HCT116 (cell line): ENCODE measurements around the gene DHCR7. TPM values are rescaled to one million over a fixed set of nuclear protein-coding genes. Genes with fewer than 3 reads are reported as not detected.

Experiments used
- ATAC-seq: fragments of 200-7000 bp; cut with Tn5 transposase; 2 replicates; pipeline ENCODE4 v1.9.1; 2020; ENCODE audit warnings: mild to moderate bottlenecking, moderate library complexity
- BruUV-seq: library from RNA; stranded (reverse); fragments of 400-500 nt; replicated peaks from 2 replicates; lab custom pipeline; 2021; lab: Mats Ljungman, UMichigan
- CTCF ChIA-PET: fragments of 300-600 bp; sonication (Branson Sonifier 250); formaldehyde crosslinking; loops from one replicate; lab custom pipeline; 2021; ENCODE audit warnings: antibody characterized with exemption; lab: Charles Lee
- POLR2A ChIA-PET: fragments of 300-600, 350-600 bp; sonication (Branson Sonifier 250); formaldehyde crosslinking; loops from one replicate; lab custom pipeline; 2021; ENCODE audit warnings: antibody characterized with exemption; lab: Charles Lee
- RAD21 ChIA-PET, 2 experiments: fragments of 300-600 bp; sonication (Branson Sonifier 250); formaldehyde crosslinking; loops; one replicate each; lab custom pipeline; 2023; ENCODE audit warnings: low total read pairs in 2 of 2; ENCODE audit not compliant: uncharacterized antibody in 2 of 2, unreplicated experiment in 2 of 2, low non-redundant PET in 1 of 2; lab: Charles Lee
- DNase-seq: peaks from one replicate; pipeline ENCODE4 v3.0.0-alpha.2; 2010; ENCODE audit warnings: low read depth, low spot score
- H2AFZ ChIP-seq: fragments of 200-600 bp; shearing (Covaris generic), sonication (generic); 2 replicates; pipeline ENCODE4 v1.6.1; 2017; ENCODE audit warnings: low read depth, mixed run types, mixed read lengths, antibody characterized with exemption, low read length; ENCODE audit not compliant: poor library complexity, severe bottlenecking
- H3K27ac ChIP-seq: 2 replicates; pipeline ENCODE4 v1.5.1; 2012; ENCODE audit warnings: low read depth, low read length
- H3K27me3 ChIP-seq: fragments of 200-600 bp; sonication (generic); 2 replicates; pipeline ENCODE4 v1.6.1; 2016; ENCODE audit warnings: mixed run types, low read length, mixed read lengths; ENCODE audit not compliant: insufficient read depth
- H3K36me3 ChIP-seq, 2 experiments: fragments of 200-500 bp in 1 of 2; fragments of 200-600 bp in 1 of 2; sonication (Bioruptor generic) in 1 of 2; sonication (generic) in 1 of 2; 2 replicates each; pipeline versions ENCODE4 v1.5.1 to v1.6.1; 2014 to 2016; ENCODE audit warnings: low read length in 2 of 2, inconsistent platforms in 1 of 2, mixed read lengths in 1 of 2, mixed run types in 1 of 2; ENCODE audit not compliant: insufficient read depth in 2 of 2, control insufficient read depth in 1 of 2
- H3K4me1 ChIP-seq, 2 experiments: fragments of 200-600 bp in 1 of 2; sonication (generic) in 1 of 2; 2 replicates each; pipeline versions ENCODE4 v1.5.1 to v1.6.1; 2012 to 2017; ENCODE audit warnings: low read length in 2 of 2, inconsistent platforms in 1 of 2, mild to moderate bottlenecking in 1 of 2, mixed read lengths in 1 of 2, mixed run types in 1 of 2, moderate library complexity in 1 of 2; ENCODE audit not compliant: insufficient read depth in 2 of 2, control insufficient read depth in 1 of 2
- H3K4me2 ChIP-seq: fragments of 200-600 bp; sonication (generic); 2 replicates; pipeline ENCODE4 v1.6.1; 2017; ENCODE audit warnings: mixed run types, low read length, mixed read lengths
- H3K4me3 ChIP-seq, 2 experiments: fragments of 200-600 bp in 1 of 2; sonication (generic) in 1 of 2; replicated peaks in 1 of 2; 2 replicates each; pipeline ENCODE4 v1.5.1; 2011 to 2016; ENCODE audit warnings: low read length in 2 of 2, control low read depth in 1 of 2, low read depth in 1 of 2, mild to moderate bottlenecking in 1 of 2, mixed read lengths in 1 of 2, mixed run types in 1 of 2
- H3K79me2 ChIP-seq: fragments of 200-600 bp; sonication (generic); 2 replicates; pipeline ENCODE4 v1.6.1; 2017; ENCODE audit warnings: mild to moderate bottlenecking, mixed run types, low read length, moderate library complexity, mixed read lengths; ENCODE audit not compliant: insufficient read depth
- H3K9ac ChIP-seq: fragments of 200-600 bp; sonication (generic); 2 replicates; pipeline ENCODE4 v1.6.1; 2016; ENCODE audit warnings: low read length, mixed read lengths
- H3K9me2 ChIP-seq: fragments of 200-600 bp; sonication (generic), shearing (Covaris generic); 2 replicates; pipeline ENCODE4 v1.6.1; 2017; ENCODE audit warnings: mixed run types, mild to moderate bottlenecking, moderate library complexity; ENCODE audit not compliant: insufficient read depth
- H3K9me3 ChIP-seq, 2 experiments: fragments of 200-500 bp in 1 of 2; fragments of 200-600 bp in 1 of 2; sonication (Bioruptor generic) in 1 of 2; sonication (generic) in 1 of 2; 2 replicates each; pipeline ENCODE4 v1.6.1; 2014 to 2017; ENCODE audit warnings: low read length in 2 of 2, mixed read lengths in 2 of 2, inconsistent platforms in 1 of 2, low read depth in 1 of 2, mild to moderate bottlenecking in 1 of 2, mixed run types in 1 of 2, moderate library complexity in 1 of 2; ENCODE audit not compliant: control insufficient read depth in 1 of 2, insufficient read depth in 1 of 2
- H4K20me1 ChIP-seq: fragments of 200-600 bp; sonication (generic), shearing (Covaris generic); 2 replicates; pipeline ENCODE4 v1.6.1; 2017; ENCODE audit warnings: mixed run types, mild to moderate bottlenecking, moderate library complexity; ENCODE audit not compliant: insufficient read depth
- ELF1 ChIP-seq: IDR thresholded peaks from 2 replicates; pipeline ENCODE4 v1.6.1; 2012; ENCODE audit warnings: low read depth, borderline replicate concordance
- EZH2 ChIP-seq: fragments of 200-600 bp; sonication (generic); IDR thresholded peaks from 2 replicates; pipeline ENCODE4 v1.6.1; 2017; ENCODE audit warnings: antibody characterized with exemption, mixed run types
- EZH2phosphoT487 ChIP-seq: fragments of 200-600 bp; IDR thresholded peaks from 2 replicates; pipeline ENCODE4 v1.6.1; 2018; ENCODE audit warnings: antibody characterized with exemption, borderline replicate concordance
- FOSL1 ChIP-seq: IDR thresholded peaks from 2 replicates; pipeline ENCODE4 v1.6.1; 2012; ENCODE audit warnings: low read depth
- JUND ChIP-seq: IDR thresholded peaks from 2 replicates; pipeline ENCODE4 v1.6.1; 2012
- SP1 ChIP-seq: IDR thresholded peaks from 2 replicates; pipeline ENCODE4 v1.6.1; 2012; ENCODE audit warnings: low read depth
- SRF ChIP-seq: IDR thresholded peaks from 2 replicates; pipeline ENCODE4 v1.6.1; 2012; ENCODE audit warnings: low read depth
- TCF7L2 ChIP-seq: IDR thresholded peaks from 2 replicates; pipeline ENCODE4 v1.7.0; 2011; ENCODE audit warnings: borderline replicate concordance, inconsistent platforms; ENCODE audit not compliant: insufficient read depth, insufficient read length; ENCODE audit errors: extremely low read depth
- ZNF274 ChIP-seq: fragments of 200-500 bp; sonication (Bioruptor generic); IDR thresholded peaks from 2 replicates; pipeline ENCODE4 v1.6.1; 2014; ENCODE audit warnings: mild to moderate bottlenecking, low read depth, low read length, inconsistent platforms
- intact Hi-C: fragments of 100-400 bp; cut with micrococcal nuclease; formaldehyde crosslinking; loops from 2 replicates; pipeline ENCODE4 v1.10.0; 2022
- total RNA-seq: library from RNA; stranded (reverse); gene quantifications from one replicate; pipeline ENCODE4 v1.2.1, GENCODE V29; 2021; ENCODE audit not compliant: unreplicated experiment
- TF ChIP-seq, protein P1 (sequence below), 3 experiments: fragments of 200-600 bp in 1 of 3; sonication (generic) in 1 of 3; IDR thresholded peaks in 2 of 3; conservative IDR thresholded peaks in 1 of 3; 2 replicates each; pipeline ENCODE4 v1.5.1; 2012 to 2017; ENCODE audit warnings: low read depth in 2 of 3, low read length in 2 of 3, antibody characterized with exemption in 1 of 3, borderline replicate concordance in 1 of 3, control low read depth in 1 of 3, mild to moderate bottlenecking in 1 of 3, mixed read lengths in 1 of 3, mixed run types in 1 of 3, moderate library complexity in 1 of 3; ENCODE audit not compliant: insufficient read depth in 1 of 3
- TF ChIP-seq, protein P2 (sequence below): IDR thresholded peaks from 2 replicates; pipeline ENCODE4 v1.6.1; 2012
- TF ChIP-seq, protein P3 (sequence below): IDR thresholded peaks from 2 replicates; pipeline ENCODE4 v1.6.1; 2011; ENCODE audit warnings: mild to moderate bottlenecking, low read length, moderate library complexity; ENCODE audit not compliant: insufficient replicate concordance; ENCODE audit errors: extremely low read depth
- TF ChIP-seq, protein P4 (sequence below): IDR thresholded peaks from 2 replicates; pipeline ENCODE4 v1.6.1; 2012; ENCODE audit warnings: low read depth
- TF ChIP-seq, protein P5 (sequence below): IDR thresholded peaks from 2 replicates; pipeline ENCODE4 v1.6.1; 2012

DHCR7 gene
- total RNA-seq, 1 experiment from 2014 or later, result 115 TPM

DNA sequence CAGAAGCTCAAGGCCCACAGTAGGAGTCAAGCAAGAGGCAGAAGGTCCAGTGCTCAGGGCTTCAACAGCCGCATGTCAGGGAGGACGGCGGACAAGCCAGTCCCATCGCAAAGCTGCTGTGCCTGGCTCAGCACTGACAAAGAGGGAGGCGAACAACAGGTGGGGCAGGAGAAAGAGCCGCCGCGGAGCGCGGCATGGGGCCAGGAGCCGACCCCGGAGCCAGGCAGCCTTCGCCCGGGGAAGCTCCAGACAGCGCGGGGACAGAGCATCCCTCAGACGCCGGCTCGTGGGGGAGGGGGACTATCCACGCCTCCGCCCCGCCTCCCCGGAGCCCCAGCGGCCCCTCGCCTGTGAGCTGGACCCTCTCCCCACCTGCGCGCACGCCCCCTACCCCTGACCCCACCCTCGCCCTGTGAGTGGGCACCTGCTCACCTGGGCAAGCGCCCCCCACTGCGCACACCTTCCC, 369 bp downstream of the DHCR7 start:
- TF ChIP-seq ELF1 (no peak), EZH2 (no peak), JUND (no peak), EZH2phosphoT487 (no peak), FOSL1 (no peak), TCF7L2 (no peak), SRF (no peak), SP1 (no peak), ZNF274 (no peak)
- TF ChIP-seq, protein P1, sequence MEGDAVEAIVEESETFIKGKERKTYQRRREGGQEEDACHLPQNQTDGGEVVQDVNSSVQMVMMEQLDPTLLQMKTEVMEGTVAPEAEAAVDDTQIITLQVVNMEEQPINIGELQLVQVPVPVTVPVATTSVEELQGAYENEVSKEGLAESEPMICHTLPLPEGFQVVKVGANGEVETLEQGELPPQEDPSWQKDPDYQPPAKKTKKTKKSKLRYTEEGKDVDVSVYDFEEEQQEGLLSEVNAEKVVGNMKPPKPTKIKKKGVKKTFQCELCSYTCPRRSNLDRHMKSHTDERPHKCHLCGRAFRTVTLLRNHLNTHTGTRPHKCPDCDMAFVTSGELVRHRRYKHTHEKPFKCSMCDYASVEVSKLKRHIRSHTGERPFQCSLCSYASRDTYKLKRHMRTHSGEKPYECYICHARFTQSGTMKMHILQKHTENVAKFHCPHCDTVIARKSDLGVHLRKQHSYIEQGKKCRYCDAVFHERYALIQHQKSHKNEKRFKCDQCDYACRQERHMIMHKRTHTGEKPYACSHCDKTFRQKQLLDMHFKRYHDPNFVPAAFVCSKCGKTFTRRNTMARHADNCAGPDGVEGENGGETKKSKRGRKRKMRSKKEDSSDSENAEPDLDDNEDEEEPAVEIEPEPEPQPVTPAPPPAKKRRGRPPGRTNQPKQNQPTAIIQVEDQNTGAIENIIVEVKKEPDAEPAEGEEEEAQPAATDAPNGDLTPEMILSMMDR (IDR thresholded peaks at IDR 0.05 in 2 of 3, conservative IDR thresholded peaks at IDR 0.05 in 1 of 3; ENCODE audit: borderline replicate concordance in 1 of 3, insufficient read depth in 1 of 3, low read depth in 2 of 3, low read length in 2 of 3), result no peak
- TF ChIP-seq, protein P2, sequence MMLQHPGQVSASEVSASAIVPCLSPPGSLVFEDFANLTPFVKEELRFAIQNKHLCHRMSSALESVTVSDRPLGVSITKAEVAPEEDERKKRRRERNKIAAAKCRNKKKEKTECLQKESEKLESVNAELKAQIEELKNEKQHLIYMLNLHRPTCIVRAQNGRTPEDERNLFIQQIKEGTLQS, result no peak
- TF ChIP-seq, protein P3, sequence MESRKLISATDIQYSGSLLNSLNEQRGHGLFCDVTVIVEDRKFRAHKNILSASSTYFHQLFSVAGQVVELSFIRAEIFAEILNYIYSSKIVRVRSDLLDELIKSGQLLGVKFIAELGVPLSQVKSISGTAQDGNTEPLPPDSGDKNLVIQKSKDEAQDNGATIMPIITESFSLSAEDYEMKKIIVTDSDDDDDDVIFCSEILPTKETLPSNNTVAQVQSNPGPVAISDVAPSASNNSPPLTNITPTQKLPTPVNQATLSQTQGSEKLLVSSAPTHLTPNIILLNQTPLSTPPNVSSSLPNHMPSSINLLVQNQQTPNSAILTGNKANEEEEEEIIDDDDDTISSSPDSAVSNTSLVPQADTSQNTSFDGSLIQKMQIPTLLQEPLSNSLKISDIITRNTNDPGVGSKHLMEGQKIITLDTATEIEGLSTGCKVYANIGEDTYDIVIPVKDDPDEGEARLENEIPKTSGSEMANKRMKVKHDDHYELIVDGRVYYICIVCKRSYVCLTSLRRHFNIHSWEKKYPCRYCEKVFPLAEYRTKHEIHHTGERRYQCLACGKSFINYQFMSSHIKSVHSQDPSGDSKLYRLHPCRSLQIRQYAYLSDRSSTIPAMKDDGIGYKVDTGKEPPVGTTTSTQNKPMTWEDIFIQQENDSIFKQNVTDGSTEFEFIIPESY, result no peak
- TF ChIP-seq, protein P4, sequence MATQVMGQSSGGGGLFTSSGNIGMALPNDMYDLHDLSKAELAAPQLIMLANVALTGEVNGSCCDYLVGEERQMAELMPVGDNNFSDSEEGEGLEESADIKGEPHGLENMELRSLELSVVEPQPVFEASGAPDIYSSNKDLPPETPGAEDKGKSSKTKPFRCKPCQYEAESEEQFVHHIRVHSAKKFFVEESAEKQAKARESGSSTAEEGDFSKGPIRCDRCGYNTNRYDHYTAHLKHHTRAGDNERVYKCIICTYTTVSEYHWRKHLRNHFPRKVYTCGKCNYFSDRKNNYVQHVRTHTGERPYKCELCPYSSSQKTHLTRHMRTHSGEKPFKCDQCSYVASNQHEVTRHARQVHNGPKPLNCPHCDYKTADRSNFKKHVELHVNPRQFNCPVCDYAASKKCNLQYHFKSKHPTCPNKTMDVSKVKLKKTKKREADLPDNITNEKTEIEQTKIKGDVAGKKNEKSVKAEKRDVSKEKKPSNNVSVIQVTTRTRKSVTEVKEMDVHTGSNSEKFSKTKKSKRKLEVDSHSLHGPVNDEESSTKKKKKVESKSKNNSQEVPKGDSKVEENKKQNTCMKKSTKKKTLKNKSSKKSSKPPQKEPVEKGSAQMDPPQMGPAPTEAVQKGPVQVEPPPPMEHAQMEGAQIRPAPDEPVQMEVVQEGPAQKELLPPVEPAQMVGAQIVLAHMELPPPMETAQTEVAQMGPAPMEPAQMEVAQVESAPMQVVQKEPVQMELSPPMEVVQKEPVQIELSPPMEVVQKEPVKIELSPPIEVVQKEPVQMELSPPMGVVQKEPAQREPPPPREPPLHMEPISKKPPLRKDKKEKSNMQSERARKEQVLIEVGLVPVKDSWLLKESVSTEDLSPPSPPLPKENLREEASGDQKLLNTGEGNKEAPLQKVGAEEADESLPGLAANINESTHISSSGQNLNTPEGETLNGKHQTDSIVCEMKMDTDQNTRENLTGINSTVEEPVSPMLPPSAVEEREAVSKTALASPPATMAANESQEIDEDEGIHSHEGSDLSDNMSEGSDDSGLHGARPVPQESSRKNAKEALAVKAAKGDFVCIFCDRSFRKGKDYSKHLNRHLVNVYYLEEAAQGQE, result no peak
- TF ChIP-seq, protein P5, sequence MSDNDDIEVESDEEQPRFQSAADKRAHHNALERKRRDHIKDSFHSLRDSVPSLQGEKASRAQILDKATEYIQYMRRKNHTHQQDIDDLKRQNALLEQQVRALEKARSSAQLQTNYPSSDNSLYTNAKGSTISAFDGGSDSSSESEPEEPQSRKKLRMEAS, result no peak
- TF ChIP-seq, all 23 proteins: peak for 0
- ChIA-PET CTCF (no interaction called here), POLR2A (interaction anchor here (1.0 to 1.5 kb wide), 3 partner anchors 9 to 15 kb away, joined by 3 to 5 read pairs (median 5); no protein-coding TSS in a partner anchor), RAD21 (no interaction called here)
- H3K27ac ChIP-seq, result peak overlapping the region; percentile 53
- intact Hi-C loops, result no loop called here
- peaks cover 30 to 47% of the 10 kb centered on the region in 2 experiments for H3K36me3 ChIP-seq
- no TSS peak for BruUV-seq
- peak overlapping the region; percentile 86 for H3K9ac ChIP-seq
- H3K27me3 ChIP-seq, result no peaks in the 10 kb centered on the region
- H4K20me1 ChIP-seq, result no peaks in the 10 kb centered on the region
- H3K4me3 ChIP-seq, result peak overlapping the region; percentile 77 to 93
- H3K9me2 ChIP-seq, result no peaks in the 10 kb centered on the region
- H2AFZ ChIP-seq, result no peak overlapping the region
- DNase-seq (no peak), ATAC-seq (peak; percentile 41)
- peaks cover 7 to 22% of the 10 kb centered on the region in 2 experiments; a peak in 3 of 4 replicates for H3K4me1 ChIP-seq
- peaks cover 0 to 4% of the 10 kb centered on the region in 2 experiments; a peak in 1 of 4 replicates for H3K9me3 ChIP-seq
- H3K79me2 ChIP-seq, result peaks cover 34% of the 10 kb centered on the region
- H3K4me2 ChIP-seq, result peak overlapping the region; percentile 94
